NT2/D1 (cell line): ENCODE results near the gene REEP5.

Experiments used
- SUZ12 ChIP-seq: IDR thresholded peaks from 2 replicates; pipeline ENCODE4 v1.6.1; 2011; ENCODE audit not compliant: insufficient read length, insufficient read depth; ENCODE audit errors: extremely low read depth
- YY1 ChIP-seq: IDR thresholded peaks from 2 replicates; pipeline ENCODE4 v1.6.1; 2011; ENCODE audit not compliant: insufficient read length, insufficient read depth

- no peak for TF ChIP-seq SUZ12
- TF ChIP-seq YY1, result no peak
These were observed 54.6 kb downstream of the REEP5 start for GRCh38 chr5:112867411-112867810.
